HG03439 (cell line): ENCODE data around the gene TJP3.

Experiments used
- ATAC-seq: cut with Tn5 transposase; IDR thresholded peaks from one replicate; pipeline ENCODE4 v1.9.1; 2021; ENCODE audit warnings: mild to moderate bottlenecking, moderate library complexity; ENCODE audit not compliant: unreplicated experiment

The TJP3 gene

GRCh38 chr19:3690551-3691371 lies 17.4 kb upstream of the TJP3 start:
- ATAC-seq = no peak

- ATAC-seq = no peak
Observed at GRCh38 chr19:3691372-3691716, 16.8 kb upstream of the TJP3 start.

GRCh38 chr19:3691726-3692125 lies 16.5 kb upstream of the TJP3 start:
- no peak for ATAC-seq

GRCh38 chr19:3692141-3693024 lies 15.8 kb upstream of the TJP3 start:
- no peak for ATAC-seq

GRCh38 chr19:3693025-3693925 lies 14.9 kb upstream of the TJP3 start:
- no peak for ATAC-seq

- no peak for ATAC-seq
Observed at GRCh38 chr19:3694361-3695123, 13.6 kb upstream of the TJP3 start.

- no peak for ATAC-seq
Observed at GRCh38 chr19:3695124-3695733, 13.0 kb upstream of the TJP3 start.

GRCh38 chr19:3695986-3696659 lies 12.1 kb upstream of the TJP3 start:
- no peak for ATAC-seq

GRCh38 chr19:3696660-3696995 lies 11.6 kb upstream of the TJP3 start:
- no peak for ATAC-seq

GRCh38 chr19:3697094-3697493 lies 11.1 kb upstream of the TJP3 start:
- ATAC-seq = no peak

GRCh38 chr19:3697671-3698385 lies 10.4 kb upstream of the TJP3 start:
- ATAC-seq = no peak

- ATAC-seq = no peak
Observed at GRCh38 chr19:3698386-3698950, 9.7 kb upstream of the TJP3 start.

- ATAC-seq = no peak
Observed at GRCh38 chr19:3698974-3699740, 9.0 kb upstream of the TJP3 start.

- no peak for ATAC-seq
Observed at GRCh38 chr19:3699741-3700241, 8.4 kb upstream of the TJP3 start.

GRCh38 chr19:3700242-3701032 lies 7.7 kb upstream of the TJP3 start, which contains the start of gene PIP5K1C:
TSS of gene PIP5K1C (minus strand) at chr19:3700468. CDS start at chr19:3700390, 78 bp downstream.
- ATAC-seq = peak; percentile 77

GRCh38 chr19:3701200-3701599 lies 7.0 kb upstream of the TJP3 start:
- ATAC-seq = no peak

- no peak for ATAC-seq
Observed at GRCh38 chr19:3707868-3708206, 347 bp upstream of the TJP3 start.
